SK-N-SH treated with all-trans-retinoic acid at 6 μM for 48 hours (cell line): ENCODE measurements around the gene SLC35A2.

Source experiments
- ATAC-seq: fragments of 200-7000 bp; cut with Tn5 transposase; 3 replicates; pipeline ENCODE4 v1.9.1; 2020; ENCODE audit warnings: mild to moderate bottlenecking, moderate library complexity
- CSDC2 ChIP-seq: fragments of 250-450 bp; sonication (Bioruptor Pico); IDR thresholded peaks from 2 replicates; pipeline ENCODE4 v1.5.0; 2020; ENCODE audit warnings: mild to moderate bottlenecking, moderate library complexity
- ESRRG ChIP-seq: fragments of 250-450 bp; sonication (Bioruptor Pico); IDR thresholded peaks from 2 replicates; pipeline ENCODE4 v1.6.1; 2021; ENCODE audit warnings: mild to moderate bottlenecking
- GLIS3 ChIP-seq: fragments of 250-450 bp; sonication (Bioruptor Pico); IDR thresholded peaks from 2 replicates; pipeline ENCODE4 v1.5.0; 2020; ENCODE audit warnings: mild to moderate bottlenecking, moderate library complexity
- ISL1 ChIP-seq: fragments of 250-450 bp; sonication (Bioruptor Pico); IDR thresholded peaks from 2 replicates; pipeline ENCODE4 v2.1.2; 2022; ENCODE audit warnings: mild to moderate bottlenecking, moderate library complexity
- OSR1 ChIP-seq: fragments of 250-450 bp; sonication (Bioruptor Pico); IDR thresholded peaks from 2 replicates; pipeline ENCODE4 v1.8.0; 2022; ENCODE audit warnings: moderate library complexity, mild to moderate bottlenecking, inconsistent platforms
- PPARA ChIP-seq: fragments of 250-450 bp; sonication (Bioruptor Pico); IDR thresholded peaks from 2 replicates; pipeline ENCODE4 v1.5.0; 2020; ENCODE audit warnings: mild to moderate bottlenecking, borderline replicate concordance
- RARB ChIP-seq: fragments of 250-450 bp; sonication (Bioruptor Pico); IDR thresholded peaks from 2 replicates; pipeline ENCODE4 v1.8.0; 2021; ENCODE audit warnings: mild to moderate bottlenecking, moderate library complexity
- SNAI2 ChIP-seq: fragments of 250-450 bp; sonication (Bioruptor Pico); IDR thresholded peaks from 2 replicates; pipeline ENCODE4 v1.5.0; 2020; ENCODE audit warnings: mild to moderate bottlenecking, moderate library complexity
- TCF4 ChIP-seq: fragments of 250-450 bp; sonication (Bioruptor Pico); IDR thresholded peaks from 2 replicates; pipeline ENCODE4 v1.8.0; 2021; ENCODE audit warnings: mild to moderate bottlenecking, moderate library complexity, borderline replicate concordance
- TOX ChIP-seq: fragments of 250-450 bp; sonication (Bioruptor Pico); IDR thresholded peaks from 2 replicates; pipeline ENCODE4 v1.8.0; 2021; ENCODE audit warnings: mild to moderate bottlenecking, moderate library complexity, borderline replicate concordance
- ZC3H10 ChIP-seq: fragments of 250-450 bp; sonication (Bioruptor Pico); IDR thresholded peaks from 2 replicates; pipeline ENCODE4 v1.5.1; 2021; ENCODE audit warnings: mild to moderate bottlenecking, moderate library complexity
- ZFP3 ChIP-seq: fragments of 250-450 bp; sonication (Bioruptor Pico); IDR thresholded peaks from 2 replicates; pipeline ENCODE4 v1.5.0; 2020; ENCODE audit warnings: mild to moderate bottlenecking, moderate library complexity
- ZFP30 ChIP-seq: fragments of 450-650 bp; formaldehyde crosslinking; IDR thresholded peaks from 2 replicates; pipeline ENCODE4 v1.5.0; 2022; ENCODE audit warnings: mild to moderate bottlenecking, moderate library complexity
- ZNF565 ChIP-seq: fragments of 450-650 bp; formaldehyde crosslinking; conservative IDR thresholded peaks from 2 replicates; pipeline ENCODE4 v1.5.0; 2020; ENCODE audit warnings: low read depth, mild to moderate bottlenecking, moderate library complexity
- ZNF70 ChIP-seq: fragments of 450-650 bp; formaldehyde crosslinking; IDR thresholded peaks from 2 replicates; pipeline ENCODE4 v1.5.0; 2020; ENCODE audit warnings: mild to moderate bottlenecking, moderate library complexity
- ZNF8 ChIP-seq: fragments of 450-650 bp; formaldehyde crosslinking; IDR thresholded peaks from 2 replicates; pipeline ENCODE4 v1.5.0; 2020; ENCODE audit warnings: mild to moderate bottlenecking, moderate library complexity
- TF ChIP-seq, protein P1 (sequence below): fragments of 250-450 bp; sonication (Bioruptor Pico); IDR thresholded peaks from 2 replicates; pipeline ENCODE4 v1.5.0; 2020; ENCODE audit warnings: mild to moderate bottlenecking, moderate library complexity
- TF ChIP-seq, protein P2 (sequence below): fragments of 250-450 bp; sonication (Bioruptor Pico); IDR thresholded peaks from 2 replicates; pipeline ENCODE4 v1.5.1; 2020; ENCODE audit warnings: low read depth, mild to moderate bottlenecking, moderate library complexity
- TF ChIP-seq, protein P3 (sequence below): fragments of 250-450 bp; sonication (Bioruptor Pico); IDR thresholded peaks from 2 replicates; pipeline ENCODE4 v1.8.0; 2020; ENCODE audit warnings: mild to moderate bottlenecking, moderate library complexity, borderline replicate concordance

Gene SLC35A2

DNA sequence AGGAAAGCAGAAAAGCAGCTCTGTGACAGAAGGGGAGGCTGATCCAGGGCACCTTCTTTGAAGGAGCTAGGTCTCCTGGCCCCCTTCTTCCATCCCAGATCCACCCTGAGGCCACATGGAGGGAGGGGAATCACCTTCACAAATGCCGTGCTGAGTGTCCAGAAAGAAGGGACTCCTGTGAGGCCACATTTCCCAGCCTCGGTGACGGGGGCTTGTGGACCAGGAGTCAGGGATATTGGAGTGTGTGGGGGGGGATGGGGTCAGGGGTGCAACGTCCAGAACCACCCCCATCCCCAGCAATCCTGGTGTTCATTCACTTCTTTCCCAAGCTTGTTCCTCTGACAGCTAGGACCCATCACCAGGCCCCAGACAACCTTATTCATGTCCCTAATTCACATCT lies 18.6 kb downstream of the SLC35A2 start:
- TF ChIP-seq TCF4 (no peak), SNAI2 (CRISPR knock-in tag) (no peak), RARB (CRISPR knock-in tag) (no peak), OSR1 (no peak), GLIS3 (CRISPR knock-in tag) (no peak), ZC3H10 (CRISPR knock-in tag) (no peak), TOX (CRISPR knock-in tag) (no peak), ISL1 (CRISPR knock-in tag) (no peak), ZNF565 (no peak), ESRRG (no peak)
- TF ChIP-seq, protein P1, sequence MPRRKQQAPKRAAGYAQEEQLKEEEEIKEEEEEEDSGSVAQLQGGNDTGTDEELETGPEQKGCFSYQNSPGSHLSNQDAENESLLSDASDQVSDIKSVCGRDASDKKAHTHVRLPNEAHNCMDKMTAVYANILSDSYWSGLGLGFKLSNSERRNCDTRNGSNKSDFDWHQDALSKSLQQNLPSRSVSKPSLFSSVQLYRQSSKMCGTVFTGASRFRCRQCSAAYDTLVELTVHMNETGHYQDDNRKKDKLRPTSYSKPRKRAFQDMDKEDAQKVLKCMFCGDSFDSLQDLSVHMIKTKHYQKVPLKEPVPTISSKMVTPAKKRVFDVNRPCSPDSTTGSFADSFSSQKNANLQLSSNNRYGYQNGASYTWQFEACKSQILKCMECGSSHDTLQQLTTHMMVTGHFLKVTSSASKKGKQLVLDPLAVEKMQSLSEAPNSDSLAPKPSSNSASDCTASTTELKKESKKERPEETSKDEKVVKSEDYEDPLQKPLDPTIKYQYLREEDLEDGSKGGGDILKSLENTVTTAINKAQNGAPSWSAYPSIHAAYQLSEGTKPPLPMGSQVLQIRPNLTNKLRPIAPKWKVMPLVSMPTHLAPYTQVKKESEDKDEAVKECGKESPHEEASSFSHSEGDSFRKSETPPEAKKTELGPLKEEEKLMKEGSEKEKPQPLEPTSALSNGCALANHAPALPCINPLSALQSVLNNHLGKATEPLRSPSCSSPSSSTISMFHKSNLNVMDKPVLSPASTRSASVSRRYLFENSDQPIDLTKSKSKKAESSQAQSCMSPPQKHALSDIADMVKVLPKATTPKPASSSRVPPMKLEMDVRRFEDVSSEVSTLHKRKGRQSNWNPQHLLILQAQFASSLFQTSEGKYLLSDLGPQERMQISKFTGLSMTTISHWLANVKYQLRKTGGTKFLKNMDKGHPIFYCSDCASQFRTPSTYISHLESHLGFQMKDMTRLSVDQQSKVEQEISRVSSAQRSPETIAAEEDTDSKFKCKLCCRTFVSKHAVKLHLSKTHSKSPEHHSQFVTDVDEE (CRISPR knock-in tag), result no peak
- TF ChIP-seq, protein P2, sequence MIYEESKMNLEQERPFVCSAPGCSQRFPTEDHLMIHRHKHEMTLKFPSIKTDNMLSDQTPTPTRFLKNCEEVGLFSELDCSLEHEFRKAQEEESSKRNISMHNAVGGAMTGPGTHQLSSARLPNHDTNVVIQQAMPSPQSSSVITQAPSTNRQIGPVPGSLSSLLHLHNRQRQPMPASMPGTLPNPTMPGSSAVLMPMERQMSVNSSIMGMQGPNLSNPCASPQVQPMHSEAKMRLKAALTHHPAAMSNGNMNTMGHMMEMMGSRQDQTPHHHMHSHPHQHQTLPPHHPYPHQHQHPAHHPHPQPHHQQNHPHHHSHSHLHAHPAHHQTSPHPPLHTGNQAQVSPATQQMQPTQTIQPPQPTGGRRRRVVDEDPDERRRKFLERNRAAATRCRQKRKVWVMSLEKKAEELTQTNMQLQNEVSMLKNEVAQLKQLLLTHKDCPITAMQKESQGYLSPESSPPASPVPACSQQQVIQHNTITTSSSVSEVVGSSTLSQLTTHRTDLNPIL (CRISPR knock-in tag), result no peak
- TF ChIP-seq, protein P3, sequence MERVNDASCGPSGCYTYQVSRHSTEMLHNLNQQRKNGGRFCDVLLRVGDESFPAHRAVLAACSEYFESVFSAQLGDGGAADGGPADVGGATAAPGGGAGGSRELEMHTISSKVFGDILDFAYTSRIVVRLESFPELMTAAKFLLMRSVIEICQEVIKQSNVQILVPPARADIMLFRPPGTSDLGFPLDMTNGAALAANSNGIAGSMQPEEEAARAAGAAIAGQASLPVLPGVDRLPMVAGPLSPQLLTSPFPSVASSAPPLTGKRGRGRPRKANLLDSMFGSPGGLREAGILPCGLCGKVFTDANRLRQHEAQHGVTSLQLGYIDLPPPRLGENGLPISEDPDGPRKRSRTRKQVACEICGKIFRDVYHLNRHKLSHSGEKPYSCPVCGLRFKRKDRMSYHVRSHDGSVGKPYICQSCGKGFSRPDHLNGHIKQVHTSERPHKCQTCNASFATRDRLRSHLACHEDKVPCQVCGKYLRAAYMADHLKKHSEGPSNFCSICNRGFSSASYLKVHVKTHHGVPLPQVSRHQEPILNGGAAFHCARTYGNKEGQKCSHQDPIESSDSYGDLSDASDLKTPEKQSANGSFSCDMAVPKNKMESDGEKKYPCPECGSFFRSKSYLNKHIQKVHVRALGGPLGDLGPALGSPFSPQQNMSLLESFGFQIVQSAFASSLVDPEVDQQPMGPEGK (CRISPR knock-in tag), result no peak
- no peak for ATAC-seq

DNA sequence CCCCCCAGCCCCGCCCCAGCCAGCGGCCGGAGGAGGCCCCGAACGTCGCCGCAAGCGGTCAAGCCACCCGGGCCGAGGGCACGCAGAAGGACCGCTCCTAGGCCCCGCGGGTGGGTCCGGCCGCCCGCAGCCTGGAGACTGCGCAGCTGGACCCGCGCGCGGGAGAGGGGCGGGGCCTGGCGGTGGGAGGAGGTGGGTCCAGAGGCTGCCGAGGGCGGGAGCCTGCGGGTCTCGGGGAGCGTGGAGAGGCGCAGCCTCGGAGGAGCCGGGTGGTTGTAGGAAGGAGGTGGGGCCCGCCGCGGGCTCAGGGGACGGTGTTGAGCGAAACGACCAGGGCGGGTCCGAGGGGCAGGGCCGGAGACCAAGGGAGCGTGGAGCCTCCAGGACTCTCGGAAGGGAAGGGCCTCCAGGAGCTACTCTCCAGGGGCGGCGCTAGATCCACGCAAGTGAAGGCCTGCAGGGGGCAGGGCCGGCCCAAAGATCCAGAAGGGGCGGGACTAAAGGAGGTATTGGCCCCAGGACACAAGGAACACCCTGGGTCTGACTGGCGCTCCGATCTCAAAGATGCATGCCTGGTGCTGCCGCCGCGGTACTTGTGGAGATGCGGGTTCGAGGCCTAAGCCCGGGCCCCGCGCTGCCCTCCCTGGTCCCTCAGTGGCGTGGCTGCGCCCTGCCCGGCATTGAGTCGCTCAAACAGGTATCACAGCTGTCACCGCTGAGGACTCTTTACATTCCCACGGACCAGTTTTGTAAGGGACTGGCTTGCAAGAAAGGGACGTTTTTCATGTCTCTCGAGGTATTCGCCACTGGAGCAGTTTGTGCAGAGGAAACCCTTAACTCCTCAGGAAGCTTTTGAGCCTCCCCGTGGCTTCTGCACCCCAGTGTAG lies 19.8 kb downstream of the SLC35A2 start:
- TF ChIP-seq ZFP3 (CRISPR knock-in tag), result no peak
- TF ChIP-seq GLIS3 (CRISPR knock-in tag), result no peak
- no peak for TF ChIP-seq ZFP30 (CRISPR knock-in tag)
- no peak for TF ChIP-seq PPARA (CRISPR knock-in tag)
- TF ChIP-seq TOX (CRISPR knock-in tag), result no peak
- TF ChIP-seq, all 23 proteins: peak for 0
- ATAC-seq, result peak; percentile 95

DNA sequence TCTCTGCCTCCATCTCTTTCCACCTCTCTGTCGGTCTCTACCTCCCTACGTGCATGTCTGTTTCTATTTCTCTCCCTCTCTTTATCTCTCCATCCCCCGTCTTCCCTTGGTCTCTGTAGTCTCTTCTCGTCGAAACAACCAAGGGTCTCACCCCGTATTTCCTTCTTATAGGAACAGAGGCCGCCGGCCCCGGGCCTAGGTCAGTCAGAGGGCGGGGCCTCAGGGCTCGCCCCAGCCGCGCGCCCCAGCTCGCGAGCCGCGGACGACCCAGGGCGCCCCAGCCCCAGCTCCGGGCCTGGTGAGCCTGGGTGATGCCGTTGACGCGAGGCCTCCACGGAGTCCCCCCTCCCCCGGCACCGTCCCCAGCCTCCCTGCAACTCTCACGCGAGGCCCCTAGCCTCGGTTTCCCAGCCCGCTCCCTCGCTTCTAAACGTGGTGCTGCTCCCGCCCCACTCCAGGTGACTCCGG lies 20.5 kb downstream of the SLC35A2 start:
- TF ChIP-seq, protein P2 (CRISPR knock-in tag), result no peak
- TF ChIP-seq RARB (CRISPR knock-in tag) (no peak), ZC3H10 (CRISPR knock-in tag) (no peak), ZNF8 (no peak), CSDC2 (no peak), ZFP30 (CRISPR knock-in tag) (no peak), ZNF70 (no peak), TOX (CRISPR knock-in tag) (no peak)
- TF ChIP-seq, protein P1 (CRISPR knock-in tag), result no peak
- ATAC-seq, result peak; percentile 59
